Keratinocyte (primary cell): ENCODE data around the gene PPARD. TPM values are rescaled to one million over a fixed set of nuclear protein-coding genes. Genes with fewer than 3 reads are reported as not detected.

Experiments used
- DNase-seq: peaks from one replicate; pipeline ENCODE4 v3.0.0-alpha.2; 2011; ENCODE audit warnings: low read depth, missing footprints, low spot score
- FAIRE-seq: peaks from 2 replicates; lab custom pipeline; 2011; peaks lifted over from hg19 to GRCh38; lab: Jason Lieb, UNC
- H2AFZ ChIP-seq: 2 replicates; pipeline ENCODE4 v1.6.0; 2012; ENCODE audit warnings: low read length, control low read depth, inconsistent platforms; ENCODE audit not compliant: control insufficient read depth
- H3K27ac ChIP-seq: 2 replicates; pipeline ENCODE4 v1.5.1; 2011; ENCODE audit warnings: low read length; ENCODE audit not compliant: control insufficient read depth, insufficient read depth
- H3K27me3 ChIP-seq: 3 replicates; pipeline ENCODE4 v1.6.0; 2011; ENCODE audit warnings: low read length; ENCODE audit not compliant: control insufficient read depth, insufficient read depth; ENCODE audit errors: extremely low read depth
- H3K36me3 ChIP-seq, 2 experiments: 2 replicates in 1 of 2; 3 replicates in 1 of 2; pipeline ENCODE4 v1.5.1; 2011; ENCODE audit warnings: low read length in 2 of 2, mild to moderate bottlenecking in 1 of 2; ENCODE audit not compliant: control insufficient read depth in 2 of 2, insufficient read depth in 2 of 2; ENCODE audit errors: extremely low read depth in 1 of 2
- H3K4me1 ChIP-seq: 3 replicates; pipeline ENCODE4 v1.5.1; 2011; ENCODE audit warnings: low read length; ENCODE audit not compliant: control insufficient read depth, insufficient read depth; ENCODE audit errors: extremely low read depth
- H3K4me2 ChIP-seq: 3 replicates; pipeline ENCODE4 v1.6.0; 2011; ENCODE audit warnings: low read depth, low read length; ENCODE audit not compliant: control insufficient read depth, insufficient read depth; ENCODE audit errors: extremely low read depth
- H3K4me3 ChIP-seq, 3 experiments: fragments of 200-600 bp in 1 of 3; sonication (generic) in 1 of 3; 2 replicates in 2 of 3; 3 replicates in 1 of 3; pipeline ENCODE4 v1.5.1; 2011 to 2016; ENCODE audit warnings: low read length in 3 of 3, mild to moderate bottlenecking in 3 of 3, control low read depth in 2 of 3, inconsistent platforms in 1 of 3, low read depth in 1 of 3, mixed read lengths in 1 of 3, mixed run types in 1 of 3, moderate library complexity in 1 of 3; ENCODE audit not compliant: control insufficient read depth in 2 of 3, insufficient read depth in 2 of 3; ENCODE audit errors: extremely low read depth in 1 of 3
- H3K79me2 ChIP-seq: 2 replicates; pipeline ENCODE4 v1.6.0; 2012; ENCODE audit warnings: low read length; ENCODE audit not compliant: control insufficient read depth, insufficient read depth
- H3K9ac ChIP-seq: 3 replicates; pipeline ENCODE4 v1.6.0; 2011; ENCODE audit warnings: low read length; ENCODE audit not compliant: control insufficient read depth, insufficient read depth; ENCODE audit errors: extremely low read depth
- H3K9me1 ChIP-seq: 3 replicates; pipeline ENCODE4 v1.6.0; 2011; ENCODE audit warnings: low read length; ENCODE audit not compliant: control insufficient read depth, insufficient read depth; ENCODE audit errors: extremely low read depth
- H3K9me3 ChIP-seq: 2 replicates; pipeline ENCODE4 v1.5.1; 2012; ENCODE audit warnings: low read depth, low read length; ENCODE audit not compliant: control insufficient read depth
- H4K20me1 ChIP-seq: 3 replicates; pipeline ENCODE4 v1.6.0; 2011; ENCODE audit warnings: low read length; ENCODE audit not compliant: control insufficient read depth, insufficient read depth; ENCODE audit errors: extremely low read depth
- CTCF ChIP-seq, 3 experiments: IDR thresholded peaks in 1 of 3; conservative IDR thresholded peaks in 1 of 3; optimal IDR thresholded peaks in 1 of 3; 2 replicates in 2 of 3; 3 replicates in 1 of 3; pipeline versions ENCODE3 to v1.5.1; 2011; ENCODE audit warnings: low read length in 3 of 3, mild to moderate bottlenecking in 3 of 3, moderate library complexity in 2 of 3, control low read depth in 1 of 3, inconsistent platforms in 1 of 3; ENCODE audit not compliant: insufficient read depth in 2 of 3; ENCODE audit errors: extremely low read depth in 1 of 3
- EZH2 ChIP-seq: IDR thresholded peaks from one replicate; pipeline ENCODE4 v1.6.1; 2012; ENCODE audit warnings: inconsistent platforms, mild to moderate bottlenecking, low read length, moderate library complexity
- dilution Hi-C: fragments of 300-500 bp; cut with MboI; formaldehyde crosslinking; loops from one replicate; pipeline ENCODE4 v1.7.0; 2020; ENCODE audit warnings: low sequenced_read_pairs; ENCODE audit not compliant: extremely low pct_ligation_motif_present
- polyA plus RNA-seq, 5 experiments: library from polyadenylated mRNA; depleted of rRNA in 3 of 5; stranded (reverse) in 3 of 5; stranded (forward) in 1 of 5; unstranded in 1 of 5; fragments of >200 nt; gene quantifications; 1 replicate in 1 of 5; 2 replicates in 3 of 5; 3 replicates in 1 of 5; pipeline versions ENCODE4 v1.2.1 to v1.2.3, GENCODE V29; 2011 to 2012; ENCODE audit warnings: missing spikeins in 2 of 5, low read depth in 1 of 5, low replicate concordance in 1 of 5

The PPARD gene
- polyA plus RNA-seq, 1 donor (not counting 4 experiments of a cell fraction or from before 2014, with no cell fraction given): 15.1 TPM

GRCh38 chr6:35318196-35319171, 23.9 kb upstream of the PPARD start:
- TF ChIP-seq CTCF (optimal IDR thresholded peaks at IDR 0.05 in 1 of 3, IDR thresholded peaks at IDR 0.05 in 1 of 3, conservative IDR thresholded peaks at IDR 0.05 in 1 of 3; ENCODE audit: extremely low read depth in 1 of 3, insufficient read depth in 2 of 3, low read length in 3 of 3) (peak in 1 of 3 experiments; percentile 15), EZH2 (no peak)
- H2AFZ ChIP-seq: peak overlapping the region; percentile 66
- DNase-seq (peak; percentile 23), FAIRE-seq (no peak)
- peak overlapping the region; percentile 52 for H3K9ac ChIP-seq
- no peaks in the 10 kb centered on the region for H4K20me1 ChIP-seq
- no peaks in the 10 kb centered on the region for H3K27me3 ChIP-seq
- H3K4me2 ChIP-seq: peak overlapping the region; percentile 78
- dilution Hi-C loops: no loop called here
- peaks cover 10% of the 10 kb centered on the region for H3K4me1 ChIP-seq
- H3K9me1 ChIP-seq: no peaks in the 10 kb centered on the region
- no peaks in the 10 kb centered on the region for H3K9me3 ChIP-seq
- H3K79me2 ChIP-seq: no peaks in the 10 kb centered on the region
- H3K27ac ChIP-seq: no peak overlapping the region
- H3K4me3 ChIP-seq: peak overlapping the region; percentile 14 to 69 (median 17)
- H3K36me3 ChIP-seq: peaks cover 20 to 22% of the 10 kb centered on the region in 2 experiments

GRCh38 chr6:35319346-35320030, 22.9 kb upstream of the PPARD start:
- peaks cover 10% of the 10 kb centered on the region for H3K4me1 ChIP-seq
- dilution Hi-C loops: no loop called here

More at GRCh38 chr6:35319346-35320030, 22.9 kb upstream of the PPARD start:
- Histone ChIP-seq H3K9me3 (no peaks in the 10 kb centered on the region), H3K36me3 (peaks cover 20 to 22% of the 10 kb centered on the region in 2 experiments), H4K20me1 (no peaks in the 10 kb centered on the region), H3K4me3 (no peak overlapping the region), H3K27ac (no peak overlapping the region), H3K9me1 (no peaks in the 10 kb centered on the region), H3K27me3 (no peaks in the 10 kb centered on the region), H3K9ac (no peak overlapping the region), H3K79me2 (no peaks in the 10 kb centered on the region), H2AFZ (no peak overlapping the region), H3K4me2 (no peak overlapping the region)
- TF ChIP-seq EZH2 (no peak), CTCF (optimal IDR thresholded peaks at IDR 0.05 in 1 of 3, IDR thresholded peaks at IDR 0.05 in 1 of 3, conservative IDR thresholded peaks at IDR 0.05 in 1 of 3; ENCODE audit: extremely low read depth in 1 of 3, insufficient read depth in 2 of 3, low read length in 3 of 3) (no peak)
- DNase-seq: no peak
- FAIRE-seq: no peak
